NCI-H2196 (cell line): Measurements from ENCODE around the gene TNNI3.
"Not testable (repeated sequence)": the region's sequence is repeated elsewhere in the genome, so short reads cannot be mapped to it uniquely, and the experiment has no call there.

ENCODE experiments used
- DNase-seq: peaks from one replicate; lab custom pipeline; 2025; ENCODE audit not compliant: unreplicated experiment; lab: John Stamatoyannopoulos, UW

Gene TNNI3

GRCh38 chr19:55173186-55173713 is 15.7 kb upstream of the TNNI3 start:
- DNase-seq: no peak

GRCh38 chr19:55172741-55173140 is 15.2 kb upstream of the TNNI3 start:
- DNase-seq: no peak

- not testable (repeated sequence) for DNase-seq
These were observed 14.8 kb upstream of the TNNI3 start for GRCh38 chr19:55172318-55172717.

- DNase-seq: no peak
These were observed 13.9 kb upstream of the TNNI3 start for GRCh38 chr19:55171440-55171839.

GRCh38 chr19:55169136-55169535 is 11.6 kb upstream of the TNNI3 start:
- no peak for DNase-seq

- peak; percentile 97 for DNase-seq
These were observed 9.2 kb upstream of the TNNI3 start, which contains the start of gene DNAAF3 for GRCh38 chr19:55166530-55167268. Gene DNAAF3 (minus strand): TSS chr19:55166613. CDS start chr19:55166413, 200 bp downstream.

- peak; percentile 80 for DNase-seq
These were observed 8.5 kb upstream of the TNNI3 start for GRCh38 chr19:55165952-55166529.

GRCh38 chr19:55161571-55162322 is 4.2 kb upstream of the TNNI3 start:
- DNase-seq: no peak

GRCh38 chr19:55160986-55161365 is 3.4 kb upstream of the TNNI3 start:
- DNase-seq: no peak

- peak; percentile 98 for DNase-seq
These were observed 2.8 kb upstream of the TNNI3 start for GRCh38 chr19:55160128-55160985.

- no peak for DNase-seq
These were observed 1.6 kb upstream of the TNNI3 start for GRCh38 chr19:55158848-55159749.

- DNase-seq: no peak
These were observed 891 bp upstream of the TNNI3 start for GRCh38 chr19:55158423-55158822.

GRCh38 chr19:55156202-55157063 is 1.1 kb downstream of the TNNI3 start:
- peak; percentile 92 for DNase-seq

- DNase-seq: not testable (repeated sequence)
These were observed 1.7 kb downstream of the TNNI3 start for GRCh38 chr19:55155784-55156183.

- no peak for DNase-seq
These were observed 3.8 kb downstream of the TNNI3 start for GRCh38 chr19:55153652-55154264.

GRCh38 chr19:55152017-55152416 is 5.5 kb downstream of the TNNI3 start:
- DNase-seq: no peak

- DNase-seq: no peak
These were observed 8.2 kb downstream of the TNNI3 start, which contains the start of gene TNNT1 for GRCh38 chr19:55149078-55150003. Gene TNNT1 (minus strand): TSS chr19:55149206. CDS start chr19:55147157, 2,049 bp downstream.
